ENCODE measurements around the gene ZNF283.
"Not testable (repeated sequence)": the region's sequence is repeated elsewhere in the genome, so short reads cannot be mapped to it uniquely, and the experiment has no call there.

Gene ZNF283

DNA sequence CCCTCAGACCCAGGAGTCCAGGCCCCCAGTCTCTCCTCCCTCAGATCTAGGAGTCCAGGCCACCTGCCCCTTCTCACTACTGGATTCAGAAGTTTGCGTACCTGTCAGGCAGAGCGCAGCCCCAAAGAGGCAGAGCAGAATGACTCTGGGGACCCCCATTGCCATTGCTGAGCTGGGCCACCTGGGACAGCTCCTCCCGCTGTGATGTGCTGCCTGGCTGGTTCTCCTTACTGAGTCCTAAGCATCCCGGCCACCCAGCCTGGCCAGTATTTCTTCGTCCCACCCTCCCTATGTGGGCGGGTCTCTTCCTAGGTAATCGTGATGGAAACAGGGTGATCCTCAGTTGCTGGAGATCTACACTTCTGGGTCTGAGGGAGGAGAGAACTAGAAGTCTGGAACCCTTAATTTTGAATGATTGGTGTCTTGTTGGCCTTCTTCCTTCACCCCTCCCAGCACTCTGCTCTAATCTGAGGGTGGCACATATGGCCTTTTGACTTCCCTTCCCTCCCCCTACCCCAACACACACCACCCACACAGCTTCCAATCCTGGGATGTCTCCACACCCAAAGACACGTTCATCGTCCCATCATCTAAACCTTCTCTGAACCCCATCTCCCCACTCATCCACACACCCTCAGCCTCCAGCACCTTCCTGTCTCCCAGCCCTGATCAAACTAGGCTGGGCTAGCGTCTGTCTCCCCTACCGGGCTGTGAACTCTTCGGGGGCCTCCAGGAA lies 24.7 kb upstream of the ZNF283 start, which contains the start of gene LYPD5:
TSS of gene LYPD5 (minus strand) at position 232 of the 736 bp plus-strand sequence. CDS start at position 165, 67 bp downstream.
- Histone ChIP-seq H3K36me3 (ENCODE audit: insufficient read depth, low read length) (no peaks in the 10 kb centered on the region), H3K4me1 (ENCODE audit: control insufficient read depth, insufficient read depth, low read length, unreplicated experiment) (no peaks in the 10 kb centered on the region), H3K4me3 (ENCODE audit: low read depth, low read length) (no peak within 1 kb of the TSS), H3K27ac (ENCODE audit: low read depth, low read length) (no peak within 1 kb of the TSS), H3K79me2 (ENCODE audit: control insufficient read depth, insufficient read depth, low read length, unreplicated experiment) (no peaks in the 10 kb centered on the region), H3K27me3 (ENCODE audit: insufficient read depth, low read length) (no peaks in the 10 kb centered on the region), H2AFZ (ENCODE audit: low read length, unreplicated experiment) (no peak within 1 kb of the TSS)

DNA sequence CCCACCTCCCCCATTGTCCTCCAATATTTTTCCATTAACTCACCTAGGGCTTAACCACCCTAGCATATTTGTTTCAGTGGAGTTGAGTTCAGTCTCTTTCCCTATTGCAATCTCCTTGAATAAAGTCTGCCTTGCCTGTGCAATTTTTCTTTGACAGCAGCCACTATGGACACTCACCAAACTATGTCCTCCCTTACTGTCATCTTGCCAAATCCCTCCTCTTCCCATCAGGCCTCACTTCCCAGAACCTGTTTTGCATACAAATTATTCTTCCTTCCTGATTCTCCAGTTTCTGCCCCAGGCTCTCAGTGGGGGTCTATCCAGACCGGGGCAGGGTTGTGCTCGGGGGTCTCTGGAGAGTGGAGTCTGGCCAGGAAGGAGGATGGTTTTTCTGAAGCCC lies 22.7 kb upstream of the ZNF283 start:
- H3K79me2 ChIP-seq (ENCODE audit: control insufficient read depth, insufficient read depth, low read length, unreplicated experiment) = no peaks in the 10 kb centered on the region
- no peaks in the 10 kb centered on the region for H3K27me3 ChIP-seq (ENCODE audit: insufficient read depth, low read length)
- H3K4me3 ChIP-seq (ENCODE audit: low read depth, low read length) = no peak overlapping the region
- H2AFZ ChIP-seq (ENCODE audit: low read length, unreplicated experiment) = no peak overlapping the region
- no peaks in the 10 kb centered on the region for H3K36me3 ChIP-seq (ENCODE audit: insufficient read depth, low read length)
- H3K27ac ChIP-seq (ENCODE audit: low read depth, low read length) = no peak overlapping the region
- H3K4me1 ChIP-seq (ENCODE audit: control insufficient read depth, insufficient read depth, low read length, unreplicated experiment) = no peaks in the 10 kb centered on the region

DNA sequence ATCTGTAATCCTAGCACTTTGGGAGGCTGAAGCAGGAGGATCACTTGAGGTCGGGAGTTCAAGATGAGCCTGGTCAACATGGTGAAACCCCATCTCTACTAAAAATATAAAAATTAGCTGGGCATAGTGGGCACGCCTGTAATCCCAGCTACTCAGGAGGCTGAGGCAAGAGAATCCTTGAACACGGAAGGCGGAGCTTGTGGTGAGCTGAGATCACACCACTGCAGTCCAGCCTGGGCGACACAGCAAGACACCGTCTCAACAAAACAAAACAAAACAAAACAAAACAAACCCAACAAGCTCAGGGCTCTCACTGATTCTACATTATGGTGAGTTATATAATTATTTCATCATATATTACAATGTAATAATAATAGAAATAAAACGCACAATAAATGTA lies 20.7 kb upstream of the ZNF283 start:
- not testable (repeated sequence) for H2AFZ ChIP-seq (ENCODE audit: low read length, unreplicated experiment); H3K79me2 ChIP-seq (ENCODE audit: control insufficient read depth, insufficient read depth, low read length, unreplicated experiment); H3K27ac ChIP-seq (ENCODE audit: low read depth, low read length); H3K27me3 ChIP-seq (ENCODE audit: insufficient read depth, low read length); H3K4me1 ChIP-seq (ENCODE audit: control insufficient read depth, insufficient read depth, low read length, unreplicated experiment); H3K36me3 ChIP-seq (ENCODE audit: insufficient read depth, low read length); H3K4me3 ChIP-seq (ENCODE audit: low read depth, low read length)

DNA sequence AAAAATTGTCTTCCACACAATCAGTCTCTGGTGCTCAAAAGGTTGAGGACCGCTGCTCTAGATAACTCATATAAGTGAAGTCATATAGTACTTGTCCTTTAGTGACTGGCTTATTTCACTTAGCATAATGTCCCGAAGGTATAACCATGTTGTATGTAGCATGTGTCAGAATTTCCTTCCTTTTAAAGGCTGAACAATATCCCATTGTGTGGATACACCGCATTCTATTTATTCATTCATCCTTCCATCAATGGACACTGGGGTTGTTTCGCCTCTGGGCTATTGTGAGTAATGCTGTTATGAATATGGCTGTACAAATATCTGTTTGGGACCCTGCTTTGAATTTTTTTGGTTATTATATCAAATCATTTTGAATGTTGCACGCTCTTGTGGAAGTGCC lies 20.3 kb upstream of the ZNF283 start:
- Histone ChIP-seq H3K36me3 (ENCODE audit: insufficient read depth, low read length) (no peaks in the 10 kb centered on the region), H3K27me3 (ENCODE audit: insufficient read depth, low read length) (no peaks in the 10 kb centered on the region), H3K27ac (ENCODE audit: low read depth, low read length) (no peak overlapping the region), H3K4me3 (ENCODE audit: low read depth, low read length) (no peak overlapping the region), H2AFZ (ENCODE audit: low read length, unreplicated experiment) (no peak overlapping the region), H3K79me2 (ENCODE audit: control insufficient read depth, insufficient read depth, low read length, unreplicated experiment) (no peaks in the 10 kb centered on the region), H3K4me1 (ENCODE audit: control insufficient read depth, insufficient read depth, low read length, unreplicated experiment) (no peaks in the 10 kb centered on the region)

DNA sequence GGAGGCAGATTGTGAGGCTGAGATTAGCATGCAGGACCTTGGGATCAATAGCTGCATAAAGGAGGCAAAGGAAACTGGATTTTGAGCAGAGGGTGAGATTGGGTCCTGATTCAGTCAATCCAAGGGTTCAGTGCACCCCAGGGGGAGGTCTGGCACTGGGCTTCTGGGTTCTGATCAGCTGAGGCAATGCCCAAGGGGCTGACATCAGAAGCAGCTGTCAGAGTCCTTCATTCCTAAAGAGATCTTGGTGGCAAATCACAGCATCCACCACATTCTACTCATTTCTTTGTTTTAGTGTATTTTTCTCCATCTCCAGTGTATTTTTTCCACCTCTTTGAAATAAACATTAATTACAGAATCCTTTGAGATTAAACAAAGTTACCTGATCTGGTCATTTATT lies 19.5 kb upstream of the ZNF283 start:
- H3K27me3 ChIP-seq (ENCODE audit: insufficient read depth, low read length) = no peaks in the 10 kb centered on the region
- no peaks in the 10 kb centered on the region for H3K36me3 ChIP-seq (ENCODE audit: insufficient read depth, low read length)
- no peak overlapping the region for H3K27ac ChIP-seq (ENCODE audit: low read depth, low read length)
- no peaks in the 10 kb centered on the region for H3K4me1 ChIP-seq (ENCODE audit: control insufficient read depth, insufficient read depth, low read length, unreplicated experiment)
- no peak overlapping the region for H2AFZ ChIP-seq (ENCODE audit: low read length, unreplicated experiment)
- H3K79me2 ChIP-seq (ENCODE audit: control insufficient read depth, insufficient read depth, low read length, unreplicated experiment) = no peaks in the 10 kb centered on the region
- H3K4me3 ChIP-seq (ENCODE audit: low read depth, low read length) = no peak overlapping the region

DNA sequence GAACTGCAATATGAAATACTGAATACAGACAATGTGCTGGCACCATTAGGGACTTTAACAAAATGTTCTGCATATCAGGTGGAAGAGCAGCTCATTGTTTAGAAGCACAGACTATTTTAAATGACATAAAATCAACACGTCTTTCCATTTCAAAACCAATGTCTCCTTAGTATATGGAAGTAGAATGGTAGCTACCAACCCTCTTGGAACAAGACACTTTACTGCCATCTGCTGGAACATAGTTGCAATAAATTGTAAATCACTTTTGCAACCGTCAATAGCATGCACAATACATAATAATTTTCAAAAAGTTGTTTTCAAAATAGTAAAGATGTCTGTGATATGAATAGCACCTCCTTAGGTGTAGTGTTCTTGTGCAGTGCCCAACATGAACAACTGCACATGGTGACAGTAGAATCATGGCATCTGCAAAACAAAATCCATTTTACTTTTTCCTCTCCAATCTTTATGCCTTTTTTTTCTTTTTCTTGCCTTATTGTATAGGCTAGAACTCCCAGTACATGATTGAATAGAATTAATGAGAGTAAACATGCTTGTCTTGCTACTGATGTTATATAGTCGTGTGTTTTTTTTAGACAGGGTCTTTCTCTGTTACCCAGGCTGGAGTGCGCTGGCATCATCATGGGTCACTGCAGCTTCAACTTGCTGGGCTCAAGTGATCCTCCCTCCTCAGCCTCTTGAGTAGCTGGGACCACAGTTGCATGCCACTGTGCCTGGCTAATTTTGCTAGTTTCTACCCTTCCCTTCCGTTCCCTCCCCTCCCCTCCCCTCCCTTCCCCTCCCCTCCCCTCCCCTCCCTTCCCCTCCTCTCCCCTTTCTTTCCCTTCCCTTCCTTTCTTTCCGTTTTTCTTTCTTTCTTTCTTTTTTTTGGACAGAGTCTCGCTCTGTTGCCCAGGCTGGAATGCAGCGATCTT lies 17.1 kb upstream of the ZNF283 start:
- Histone ChIP-seq H3K4me1 (ENCODE audit: control insufficient read depth, insufficient read depth, low read length, unreplicated experiment) (no peaks in the 10 kb centered on the region), H3K79me2 (ENCODE audit: control insufficient read depth, insufficient read depth, low read length, unreplicated experiment) (no peaks in the 10 kb centered on the region), H3K36me3 (ENCODE audit: insufficient read depth, low read length) (no peaks in the 10 kb centered on the region), H3K4me3 (ENCODE audit: low read depth, low read length) (no peak overlapping the region), H3K27ac (ENCODE audit: low read depth, low read length) (no peak overlapping the region), H2AFZ (ENCODE audit: low read length, unreplicated experiment) (no peak overlapping the region), H3K27me3 (ENCODE audit: insufficient read depth, low read length) (no peaks in the 10 kb centered on the region)

DNA sequence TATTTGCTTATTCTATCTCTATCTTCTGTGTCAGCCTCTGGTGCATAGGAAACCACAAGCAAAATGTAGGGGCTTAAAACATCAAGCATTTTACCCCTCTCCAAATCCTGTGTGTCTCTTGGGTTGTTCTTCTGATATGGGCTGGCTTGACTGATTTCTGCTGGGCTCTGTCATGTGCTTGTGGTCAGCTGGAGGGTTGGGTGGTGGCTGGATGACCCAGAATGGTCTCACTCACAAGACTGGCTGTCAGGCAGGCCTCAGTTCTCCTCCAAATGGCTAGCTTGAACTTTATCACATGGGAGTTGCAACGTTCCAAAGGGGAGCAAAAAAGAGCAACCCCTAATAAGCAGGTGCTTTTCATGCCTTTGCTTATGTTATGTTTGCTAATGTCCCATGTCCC lies 15.3 kb upstream of the ZNF283 start:
- no peak overlapping the region for H3K4me3 ChIP-seq (ENCODE audit: low read depth, low read length)
- no peaks in the 10 kb centered on the region for H3K36me3 ChIP-seq (ENCODE audit: insufficient read depth, low read length)
- H3K27me3 ChIP-seq (ENCODE audit: insufficient read depth, low read length) = no peaks in the 10 kb centered on the region
- no peak overlapping the region for H2AFZ ChIP-seq (ENCODE audit: low read length, unreplicated experiment)
- no peaks in the 10 kb centered on the region for H3K79me2 ChIP-seq (ENCODE audit: control insufficient read depth, insufficient read depth, low read length, unreplicated experiment)
- H3K27ac ChIP-seq (ENCODE audit: low read depth, low read length) = no peak overlapping the region
- H3K4me1 ChIP-seq (ENCODE audit: control insufficient read depth, insufficient read depth, low read length, unreplicated experiment) = no peaks in the 10 kb centered on the region

DNA sequence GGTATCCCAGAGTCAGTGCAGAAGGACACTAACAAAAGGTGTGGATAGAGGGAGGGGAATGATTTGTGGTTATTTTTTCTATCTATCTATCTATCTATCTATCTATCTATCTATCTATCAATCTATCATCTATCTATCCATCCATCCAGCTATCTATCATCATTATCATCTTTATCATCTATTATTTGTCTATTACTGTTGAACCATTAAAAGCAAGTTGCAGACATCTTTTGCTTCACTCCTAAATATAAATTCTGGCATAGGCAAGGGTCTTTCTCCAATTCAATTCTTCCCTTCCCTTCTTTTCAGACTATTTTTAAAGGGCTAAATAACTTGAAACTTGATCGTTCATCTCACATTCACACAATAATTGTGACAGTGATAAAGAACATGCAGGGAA lies 14.9 kb upstream of the ZNF283 start:
- H3K4me3 ChIP-seq (ENCODE audit: low read depth, low read length) = no peak overlapping the region
- H3K79me2 ChIP-seq (ENCODE audit: control insufficient read depth, insufficient read depth, low read length, unreplicated experiment) = no peaks in the 10 kb centered on the region
- H3K4me1 ChIP-seq (ENCODE audit: control insufficient read depth, insufficient read depth, low read length, unreplicated experiment) = no peaks in the 10 kb centered on the region
- no peaks in the 10 kb centered on the region for H3K36me3 ChIP-seq (ENCODE audit: insufficient read depth, low read length)
- H2AFZ ChIP-seq (ENCODE audit: low read length, unreplicated experiment) = no peak overlapping the region
- no peaks in the 10 kb centered on the region for H3K27me3 ChIP-seq (ENCODE audit: insufficient read depth, low read length)
- no peak overlapping the region for H3K27ac ChIP-seq (ENCODE audit: low read depth, low read length)

DNA sequence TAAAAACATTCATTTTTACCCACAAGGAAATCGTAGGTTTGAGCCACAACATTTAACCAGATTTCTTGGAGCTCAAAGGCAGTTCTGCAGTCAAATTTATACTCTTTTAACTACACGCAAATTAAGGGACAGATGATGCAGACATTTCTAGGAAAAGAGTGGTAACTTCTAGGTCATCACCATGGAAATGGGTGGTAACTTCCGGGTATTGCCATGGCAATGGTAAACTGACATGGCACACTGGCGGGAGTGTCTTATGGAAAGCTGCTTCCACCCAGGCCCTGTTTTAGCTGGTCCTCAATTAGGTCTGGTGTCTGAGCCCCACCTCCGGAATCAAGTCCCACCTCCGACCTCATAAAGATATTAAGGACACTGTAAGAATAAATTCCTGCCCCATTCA lies 14.4 kb upstream of the ZNF283 start:
- Histone ChIP-seq H3K27ac (ENCODE audit: low read depth, low read length) (no peak overlapping the region), H3K4me1 (ENCODE audit: control insufficient read depth, insufficient read depth, low read length, unreplicated experiment) (no peaks in the 10 kb centered on the region), H3K4me3 (ENCODE audit: low read depth, low read length) (no peak overlapping the region), H3K79me2 (ENCODE audit: control insufficient read depth, insufficient read depth, low read length, unreplicated experiment) (no peaks in the 10 kb centered on the region), H2AFZ (ENCODE audit: low read length, unreplicated experiment) (no peak overlapping the region), H3K36me3 (ENCODE audit: insufficient read depth, low read length) (no peaks in the 10 kb centered on the region), H3K27me3 (ENCODE audit: insufficient read depth, low read length) (no peaks in the 10 kb centered on the region)

DNA sequence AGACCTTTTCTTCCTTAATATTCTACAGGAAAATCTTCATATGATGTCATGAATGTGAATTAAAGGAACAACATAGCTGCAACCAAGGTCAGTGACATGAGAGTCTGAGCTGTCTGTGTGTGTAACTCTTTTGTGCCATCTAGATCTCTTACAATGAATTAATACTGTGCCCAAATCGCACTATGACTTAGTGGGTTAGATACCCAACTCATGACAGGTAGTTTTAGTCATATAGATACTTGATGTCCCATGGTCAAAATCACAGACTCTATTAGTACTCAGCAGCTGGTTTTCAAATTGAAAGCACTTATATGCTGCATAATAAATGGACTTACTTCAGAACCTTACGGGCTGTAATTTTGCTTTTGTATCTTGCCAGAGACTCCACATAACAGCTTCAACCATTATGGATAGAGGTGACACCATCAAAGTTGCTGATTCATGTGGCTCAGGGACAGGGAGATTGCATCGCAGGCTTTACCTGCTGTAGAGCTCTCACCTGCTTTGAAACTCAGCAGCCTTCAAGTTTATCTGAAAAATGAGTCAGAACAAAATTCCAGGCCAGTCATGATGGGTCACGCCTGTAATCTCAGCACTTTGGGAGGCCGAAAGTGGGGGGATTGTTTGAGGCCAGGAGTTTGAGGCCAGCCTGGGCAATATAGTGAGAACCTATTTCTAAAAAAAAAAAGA lies 12.3 kb upstream of the ZNF283 start:
- Histone ChIP-seq H3K4me1 (ENCODE audit: control insufficient read depth, insufficient read depth, low read length, unreplicated experiment) (no peaks in the 10 kb centered on the region), H3K4me3 (ENCODE audit: low read depth, low read length) (no peak overlapping the region), H2AFZ (ENCODE audit: low read length, unreplicated experiment) (no peak overlapping the region), H3K27me3 (ENCODE audit: insufficient read depth, low read length) (no peaks in the 10 kb centered on the region), H3K27ac (ENCODE audit: low read depth, low read length) (no peak overlapping the region), H3K36me3 (ENCODE audit: insufficient read depth, low read length) (no peaks in the 10 kb centered on the region), H3K79me2 (ENCODE audit: control insufficient read depth, insufficient read depth, low read length, unreplicated experiment) (no peaks in the 10 kb centered on the region)

Data from ACC112 (cell line).